GM18508 (cell line): ENCODE data around the gene LORICRIN.

ENCODE experiments used
- ATAC-seq: cut with Tn5 transposase; IDR thresholded peaks from one replicate; pipeline ENCODE4 v1.9.1; 2021; ENCODE audit warnings: moderate number of reproducible peaks; ENCODE audit not compliant: insufficient read depth, unreplicated experiment

LORICRIN gene

DNA sequence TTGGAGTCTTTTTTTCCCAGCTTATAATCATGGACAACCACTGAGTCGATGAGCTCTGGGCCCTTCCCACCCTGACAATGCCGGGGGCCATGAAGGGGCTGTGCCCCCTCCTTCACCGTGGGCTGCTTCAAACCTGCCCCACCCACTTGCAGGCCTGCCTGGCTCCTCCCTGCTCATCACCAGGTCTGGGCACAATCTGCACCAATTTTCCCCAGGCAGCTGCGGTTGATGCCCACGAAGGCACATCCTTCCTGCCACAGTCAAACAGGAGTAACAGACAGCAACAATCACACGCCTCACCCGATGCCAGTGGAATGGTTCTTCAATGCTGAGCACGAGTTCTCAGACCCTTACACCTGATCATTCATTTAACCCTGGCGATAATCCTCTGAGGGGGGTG, 34.4 kb downstream of the LORICRIN start:
- ATAC-seq = no peak

DNA sequence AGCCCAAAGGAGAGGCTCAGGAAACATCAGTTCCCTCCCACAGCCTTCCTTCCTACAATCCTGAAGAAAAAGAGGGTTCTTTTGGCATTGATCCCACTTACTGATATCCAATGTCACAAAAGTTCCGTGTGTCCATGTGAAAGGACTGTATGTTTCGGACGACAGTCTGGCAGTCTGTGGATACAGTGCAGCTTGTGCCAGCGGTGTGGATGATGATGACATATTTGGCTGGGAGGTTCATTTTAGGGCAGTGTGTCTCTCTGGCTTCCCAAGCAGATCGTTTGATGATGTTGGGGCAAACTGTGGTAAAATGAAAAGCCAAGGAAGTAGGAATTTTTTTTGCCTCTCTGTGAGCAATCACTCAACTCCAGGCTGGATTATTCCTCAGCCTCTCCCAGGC, 42.8 kb downstream of the LORICRIN start:
- no peak for ATAC-seq

DNA sequence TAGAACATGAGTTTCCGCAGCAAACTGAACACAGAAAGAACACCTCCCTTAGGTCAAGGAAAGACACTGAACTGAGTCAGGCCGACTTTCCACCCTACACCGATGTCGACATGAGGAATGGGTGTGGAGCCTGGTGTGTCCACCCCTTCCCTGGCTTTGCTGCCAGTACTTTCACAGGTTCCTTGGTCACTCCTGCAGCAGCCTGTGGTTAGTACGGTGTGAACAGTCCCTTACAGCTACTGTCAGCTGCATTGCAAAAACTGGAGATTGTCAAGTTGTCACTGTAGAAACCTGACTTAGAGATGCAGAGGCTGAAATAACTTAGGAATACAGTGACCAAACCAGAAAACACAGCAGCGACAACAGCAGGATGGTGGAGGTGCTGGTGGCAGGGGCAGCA, 46.2 kb downstream of the LORICRIN start:
- ATAC-seq = no peak

DNA sequence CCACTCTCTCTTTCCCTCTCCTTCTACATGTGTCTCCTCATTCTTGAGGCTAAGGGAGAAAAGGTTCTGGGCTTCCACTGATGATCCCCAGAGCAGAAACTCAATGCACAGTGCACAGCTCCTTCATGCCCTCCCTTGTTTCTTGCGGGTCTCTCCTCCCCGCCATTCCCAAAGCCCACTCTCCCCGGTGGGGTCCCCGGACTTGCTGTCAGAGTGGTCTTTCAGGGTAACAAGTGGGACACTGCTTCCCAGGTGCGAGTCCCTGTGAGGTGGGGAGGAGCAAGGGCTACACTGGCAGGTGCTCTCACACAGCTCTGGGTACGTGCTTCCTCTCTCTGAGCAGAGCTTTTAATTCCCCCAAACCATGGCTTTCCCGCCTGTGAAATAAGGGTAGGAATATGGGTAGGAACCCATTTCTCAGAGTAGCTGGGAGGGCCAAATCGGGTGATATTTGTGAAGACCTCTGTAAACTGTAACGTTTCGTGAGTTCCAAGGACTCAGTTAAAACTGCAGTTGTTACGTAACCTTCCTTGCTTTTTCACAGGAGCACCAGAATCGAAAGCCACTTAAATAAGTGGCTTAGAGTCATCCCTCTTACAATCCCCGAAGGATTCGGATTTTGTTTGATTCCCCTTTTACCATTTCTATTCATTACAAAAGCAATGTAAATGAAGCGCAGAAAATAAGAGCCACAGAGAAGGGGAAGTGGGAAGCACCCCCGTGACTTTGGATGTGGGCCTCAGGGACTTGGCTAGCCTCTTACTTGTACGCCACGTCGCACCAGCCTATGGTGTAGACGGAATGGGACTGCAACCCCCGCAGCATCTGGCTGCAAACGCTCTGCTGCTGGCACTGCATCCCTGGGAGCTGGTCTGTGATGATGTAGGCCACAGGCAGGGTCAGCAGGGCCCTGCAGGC, 47.1 kb downstream of the LORICRIN start:
- no peak for ATAC-seq

DNA sequence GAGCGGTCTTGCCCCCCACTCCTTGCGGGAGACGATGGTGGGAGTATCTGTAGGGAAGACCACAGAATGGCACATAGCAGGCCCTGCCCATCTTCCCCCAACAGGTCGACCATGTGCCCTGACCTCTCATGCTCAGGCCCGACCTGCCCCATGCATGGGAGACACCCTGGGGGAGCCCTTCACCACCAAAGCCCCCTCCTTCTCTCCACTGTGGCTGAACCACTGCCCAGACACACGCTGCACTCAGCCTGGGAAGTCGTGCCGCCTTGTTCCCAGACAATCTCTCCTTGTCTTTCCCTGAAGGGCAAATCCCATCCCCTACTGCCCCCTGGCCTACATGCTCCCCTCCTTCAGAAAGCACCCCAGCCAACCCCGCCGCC, 47.7 kb downstream of the LORICRIN start:
- ATAC-seq = no peak

DNA sequence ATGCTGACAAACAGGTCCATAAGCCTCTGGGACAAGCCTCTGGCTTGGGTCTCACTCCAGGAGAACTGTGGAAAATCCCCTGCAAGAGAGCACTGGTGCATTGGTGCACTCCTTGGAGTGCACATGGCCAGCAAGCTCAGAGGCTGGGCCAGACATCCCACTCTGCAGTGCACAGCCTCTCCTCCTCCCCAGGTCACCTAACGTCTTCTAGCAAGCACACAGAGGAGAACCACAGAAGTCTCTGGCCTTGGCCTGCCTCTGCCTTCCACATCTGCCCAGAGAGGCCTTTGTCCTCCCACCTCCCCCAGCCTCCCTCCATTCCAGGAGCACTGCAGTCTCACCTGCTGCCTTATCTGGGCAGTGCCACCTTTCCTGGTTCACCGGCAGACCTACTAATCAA, 49.1 kb downstream of the LORICRIN start:
- no peak for ATAC-seq

DNA sequence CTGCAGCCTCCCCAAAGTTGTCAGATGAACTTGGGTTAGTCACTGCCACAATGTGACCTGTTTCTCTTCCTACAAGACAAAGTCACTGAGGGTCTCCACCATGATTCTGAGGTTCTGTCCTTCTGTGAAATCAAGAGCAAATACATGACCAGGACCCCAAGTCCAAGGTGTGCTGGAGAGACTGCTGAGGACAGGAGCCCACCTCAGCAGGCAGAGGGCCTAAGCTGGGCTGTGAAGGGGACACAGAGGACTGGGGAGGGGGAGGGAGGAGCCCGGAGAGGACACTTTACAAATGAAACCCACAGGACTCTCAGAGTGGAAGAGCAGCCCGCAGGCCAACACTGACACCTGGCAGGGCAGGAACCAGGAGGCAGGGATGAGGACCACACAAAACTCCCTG, 50.0 kb downstream of the LORICRIN start:
- ATAC-seq = no peak

DNA sequence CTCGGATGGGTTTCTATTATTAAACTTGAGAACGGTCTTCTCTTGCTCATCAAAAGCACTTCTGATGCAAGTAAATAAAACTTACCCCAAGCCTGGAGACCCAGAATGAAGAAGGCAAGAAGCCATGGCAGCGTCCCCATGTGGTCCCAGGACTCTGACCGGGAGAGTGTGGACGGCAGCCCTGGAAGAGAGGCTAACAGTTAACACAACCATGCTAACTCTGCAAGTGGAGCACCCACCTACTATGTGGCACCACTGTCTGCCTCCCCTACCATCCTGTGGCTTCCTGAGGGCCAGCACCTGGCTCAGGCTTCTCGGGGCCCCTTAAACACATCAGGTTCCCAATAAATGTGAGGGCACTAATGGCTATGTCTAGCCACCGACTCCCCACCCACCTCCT, 51.0 kb downstream of the LORICRIN start:
- ATAC-seq = no peak
